B cell (primary cell): ENCODE data around the gene PTGR1. TPM values are rescaled to one million over a fixed set of nuclear protein-coding genes. Genes with fewer than 3 reads are reported as not detected.
A peak's percentile ranks its signal among the peaks of the same experiment; 100 is the strongest.

Experiments
- ATAC-seq: fragments of 200-7000 bp; cut with Tn5 transposase; one replicate; pipeline ENCODE4 v1.10.0; 2021; ENCODE audit warnings: low read depth, mild to moderate bottlenecking, moderate number of reproducible peaks, moderate library complexity
- CTCF ChIA-PET: fragments of 350-600 bp; sonication (Branson Sonifier 250); formaldehyde crosslinking; loops from one replicate; lab custom pipeline; 2021; ENCODE audit warnings: antibody characterized with exemption, inconsistent platforms; lab: Charles Lee
- POLR2A ChIA-PET: fragments of 350-600 bp; sonication (Branson Sonifier 250); formaldehyde crosslinking; loops from one replicate; lab custom pipeline; 2021; ENCODE audit warnings: antibody characterized with exemption; lab: Charles Lee
- DNase-seq: peaks from one replicate; pipeline ENCODE4 v3.0.0; 2013
- H2AFZ ChIP-seq: 2 replicates; pipeline ENCODE4 v1.6.1; 2012; ENCODE audit warnings: mild to moderate bottlenecking, low read depth, low read length; ENCODE audit not compliant: insufficient read depth, poor library complexity, severe bottlenecking
- H3K27ac ChIP-seq, 2 donors: 1 replicate in 1 of 2; 2 replicates in 1 of 2; pipeline ENCODE4 v1.5.1; 2012 to 2013; ENCODE audit warnings: low read length in 2 of 2, mild to moderate bottlenecking in 2 of 2, moderate library complexity in 1 of 2
- H3K27me3 ChIP-seq, 4 experiments: fragments of 200-600 bp in 1 of 4; sonication (generic) in 1 of 4; replicated peaks in 1 of 4; 1 replicate in 2 of 4; 2 replicates in 2 of 4; pipeline versions ENCODE4 v1.6.1 to v1.7.0; 2013 to 2016; ENCODE audit warnings: low read length in 3 of 4, mild to moderate bottlenecking in 2 of 4, mixed read lengths in 1 of 4, moderate library complexity in 1 of 4; ENCODE audit not compliant: insufficient read depth in 4 of 4, control insufficient read depth in 3 of 4; ENCODE audit errors: control extremely low read depth in 1 of 4
- H3K36me3 ChIP-seq, 2 experiments: replicated peaks in 1 of 2; 1 replicate in 1 of 2; 2 replicates in 1 of 2; pipeline versions ENCODE4 v1.6.1 to v1.7.1; 2013; ENCODE audit warnings: low read length in 1 of 2; ENCODE audit not compliant: insufficient read depth in 2 of 2, control insufficient read depth in 1 of 2; ENCODE audit errors: control extremely low read depth in 1 of 2, extremely low read depth in 1 of 2
- H3K4me1 ChIP-seq, 2 donors: fragments of 200-600 bp in 1 of 2; sonication (generic) in 1 of 2; 1 replicate in 1 of 2; 2 replicates in 1 of 2; pipeline versions ENCODE4 v1.5.1 to v1.6.1; 2013 to 2017; ENCODE audit warnings: low read length in 2 of 2; ENCODE audit not compliant: control insufficient read depth in 2 of 2, insufficient read depth in 2 of 2
- H3K4me2 ChIP-seq: replicated peaks from 2 replicates; pipeline ENCODE3; 2012; ENCODE audit warnings: mild to moderate bottlenecking, low read depth, low read length; ENCODE audit not compliant: poor library complexity, severe bottlenecking
- H3K4me3 ChIP-seq, 5 experiments: fragments of 200-600 bp in 1 of 5; sonication (generic) in 1 of 5; 1 replicate in 3 of 5; 2 replicates in 2 of 5; pipeline versions ENCODE4 v1.5.1 to v1.7.0; 2011 to 2016; ENCODE audit warnings: low read length in 4 of 5, mild to moderate bottlenecking in 4 of 5, low read depth in 2 of 5, control low read depth in 1 of 5, moderate library complexity in 1 of 5; ENCODE audit not compliant: insufficient read depth in 1 of 5; ENCODE audit errors: control extremely low read depth in 1 of 5, extremely low read depth in 1 of 5
- H3K79me2 ChIP-seq: fragments of 200-600 bp; sonication (generic); one replicate; pipeline ENCODE4 v1.6.0; 2016; ENCODE audit warnings: low read length; ENCODE audit not compliant: control insufficient read depth, insufficient read depth
- H3K9ac ChIP-seq: fragments of 200-600 bp; sonication (generic); 2 replicates; pipeline ENCODE4 v1.6.1; 2017; ENCODE audit warnings: mild to moderate bottlenecking, low read length, moderate library complexity
- H3K9me3 ChIP-seq, 3 donors: one replicate each; pipeline versions ENCODE4 v1.6.1 to v1.7.1; 2013; ENCODE audit warnings: low read length in 2 of 3; ENCODE audit not compliant: control insufficient read depth in 2 of 3, insufficient read depth in 1 of 3; ENCODE audit errors: control extremely low read depth in 1 of 3
- H4K20me1 ChIP-seq: 2 replicates; pipeline ENCODE4 v1.6.0; 2012; ENCODE audit warnings: mild to moderate bottlenecking, low read length; ENCODE audit not compliant: insufficient read depth, control insufficient read depth, poor library complexity, severe bottlenecking
- H3K27ac Mint-ChIP-seq: one replicate; pipeline ENCODE4 v1.8.0; 2021; ENCODE audit warnings: mixed read lengths
- H3K27me3 Mint-ChIP-seq: one replicate; pipeline ENCODE4 v1.8.0; 2021; ENCODE audit warnings: mixed read lengths
- H3K4me1 Mint-ChIP-seq: one replicate; pipeline ENCODE4 v1.8.0; 2021; ENCODE audit warnings: mixed read lengths
- H3K4me3 Mint-ChIP-seq: one replicate; pipeline ENCODE4 v1.8.0; 2021; ENCODE audit warnings: mixed read lengths
- H3K9me3 Mint-ChIP-seq: one replicate; pipeline ENCODE4 v1.8.0; 2022; ENCODE audit warnings: mixed read lengths; ENCODE audit not compliant: insufficient read depth
- EZH2 ChIP-seq: IDR thresholded peaks from 2 replicates; pipeline ENCODE4 v1.6.1; 2012; ENCODE audit warnings: borderline replicate concordance, low read depth, mild to moderate bottlenecking, moderate library complexity, low read length; ENCODE audit not compliant: insufficient read depth, poor library complexity, severe bottlenecking
- WGBS: methylation state at CpG from one replicate; pipeline ENCODE4 v1.1.5; 2013; ENCODE audit warnings: missing lambda C conversion rate; ENCODE audit not compliant: insufficient coverage; 5-methylcytosine and 5-hydroxymethylcytosine counted together
- intact Hi-C: fragments of 100-400 bp; cut with micrococcal nuclease; formaldehyde crosslinking; loops from one replicate; pipeline ENCODE4 v1.10.0; 2022
- polyA plus RNA-seq: library from polyadenylated mRNA; depleted of rRNA; stranded (reverse); fragments of >200 nt; gene quantifications from 2 replicates; pipeline ENCODE4 v1.2.3, GENCODE V29; 2012
- total RNA-seq, 2 donors: library from RNA; stranded (reverse); fragments of 120-200 nt in 1 of 2; gene quantifications; 1 replicate in 1 of 2; 2 replicates in 1 of 2; pipeline versions ENCODE4 v1.2.3 to v1.2.4, GENCODE V29; 2013 to 2022
- TF ChIP-seq, protein P1 (sequence below): fragments of 200-600 bp; IDR thresholded peaks from one replicate; pipeline ENCODE4 v1.8.0; 2022; ENCODE audit warnings: antibody characterized with exemption, mild to moderate bottlenecking

PTGR1 gene
- total and polyA plus RNA-seq, 2 donors (not counting 1 experiment from before 2014, with no cell fraction given): not detected

DNA sequence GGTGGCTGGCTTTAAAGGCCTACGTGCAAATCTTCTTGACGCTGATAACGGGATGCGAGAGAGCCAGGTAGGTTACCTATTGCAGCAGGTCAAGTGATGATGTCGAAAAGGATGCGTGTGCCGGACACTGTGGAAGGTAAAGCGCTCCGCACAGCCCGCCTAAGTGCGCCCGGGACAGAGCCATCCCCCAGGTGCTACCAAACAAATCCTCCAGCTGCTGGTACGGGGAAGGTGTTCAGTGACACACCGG, 31.4 kb upstream of the PTGR1 start:
- ATAC-seq: no peak
- intact Hi-C loops: loop anchor here (1.0 to 10.0 kb wide), 7 partner anchors 30 to 1774 kb away; partner anchors contain the start of genes ALAD, CDC26, GNG10 and INIP
- Histone ChIP-seq H3K36me3 (no peaks in the 10 kb centered on the region), H3K4me2 (peak overlapping the region; percentile 82), H3K9ac (peak overlapping the region; percentile 87), H3K27ac (peak overlapping the region in 1 of 2 donors; percentile 57), H3K4me1 (peaks cover 15 to 17% of the 10 kb centered on the region in 2 donors), H3K9me3 (no peaks in the 10 kb centered on the region), H3K27me3 (no peaks in the 10 kb centered on the region), H4K20me1 (no peaks in the 10 kb centered on the region), H3K4me3 (peak overlapping the region; percentile 65 to 92 (median 85)), H2AFZ (peak overlapping the region; percentile 95), H3K79me2 (peaks cover 39% of the 10 kb centered on the region)
- 0% methylated on average over 14 of the region's 14 CpGs for WGBS
- no peak for DNase-seq
- ChIA-PET POLR2A (interaction anchor here (1.1 to 1.3 kb wide), 3 partner anchors 31 to 749 kb away, joined by 5 to 6 read pairs (median 6); partner anchors contain the start of genes HSDL2 and PTBP3), CTCF (interaction anchor here (1.0 to 1.6 kb wide), 2 partner anchors 9 to 33 kb away, joined by 4 to 10 read pairs; no protein-coding TSS in a partner anchor)
- H3K27ac Mint-ChIP-seq: peak overlapping the region; percentile 93
- H3K4me1 Mint-ChIP-seq: peaks cover 39% of the 10 kb centered on the region
- TF ChIP-seq, protein P1, sequence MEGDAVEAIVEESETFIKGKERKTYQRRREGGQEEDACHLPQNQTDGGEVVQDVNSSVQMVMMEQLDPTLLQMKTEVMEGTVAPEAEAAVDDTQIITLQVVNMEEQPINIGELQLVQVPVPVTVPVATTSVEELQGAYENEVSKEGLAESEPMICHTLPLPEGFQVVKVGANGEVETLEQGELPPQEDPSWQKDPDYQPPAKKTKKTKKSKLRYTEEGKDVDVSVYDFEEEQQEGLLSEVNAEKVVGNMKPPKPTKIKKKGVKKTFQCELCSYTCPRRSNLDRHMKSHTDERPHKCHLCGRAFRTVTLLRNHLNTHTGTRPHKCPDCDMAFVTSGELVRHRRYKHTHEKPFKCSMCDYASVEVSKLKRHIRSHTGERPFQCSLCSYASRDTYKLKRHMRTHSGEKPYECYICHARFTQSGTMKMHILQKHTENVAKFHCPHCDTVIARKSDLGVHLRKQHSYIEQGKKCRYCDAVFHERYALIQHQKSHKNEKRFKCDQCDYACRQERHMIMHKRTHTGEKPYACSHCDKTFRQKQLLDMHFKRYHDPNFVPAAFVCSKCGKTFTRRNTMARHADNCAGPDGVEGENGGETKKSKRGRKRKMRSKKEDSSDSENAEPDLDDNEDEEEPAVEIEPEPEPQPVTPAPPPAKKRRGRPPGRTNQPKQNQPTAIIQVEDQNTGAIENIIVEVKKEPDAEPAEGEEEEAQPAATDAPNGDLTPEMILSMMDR: no peak
- no peak for TF ChIP-seq EZH2
- H3K4me3 Mint-ChIP-seq: peak overlapping the region; percentile 98
- peaks cover under 1% of the 10 kb centered on the region for H3K27me3 Mint-ChIP-seq
- no peaks in the 10 kb centered on the region for H3K9me3 Mint-ChIP-seq

DNA sequence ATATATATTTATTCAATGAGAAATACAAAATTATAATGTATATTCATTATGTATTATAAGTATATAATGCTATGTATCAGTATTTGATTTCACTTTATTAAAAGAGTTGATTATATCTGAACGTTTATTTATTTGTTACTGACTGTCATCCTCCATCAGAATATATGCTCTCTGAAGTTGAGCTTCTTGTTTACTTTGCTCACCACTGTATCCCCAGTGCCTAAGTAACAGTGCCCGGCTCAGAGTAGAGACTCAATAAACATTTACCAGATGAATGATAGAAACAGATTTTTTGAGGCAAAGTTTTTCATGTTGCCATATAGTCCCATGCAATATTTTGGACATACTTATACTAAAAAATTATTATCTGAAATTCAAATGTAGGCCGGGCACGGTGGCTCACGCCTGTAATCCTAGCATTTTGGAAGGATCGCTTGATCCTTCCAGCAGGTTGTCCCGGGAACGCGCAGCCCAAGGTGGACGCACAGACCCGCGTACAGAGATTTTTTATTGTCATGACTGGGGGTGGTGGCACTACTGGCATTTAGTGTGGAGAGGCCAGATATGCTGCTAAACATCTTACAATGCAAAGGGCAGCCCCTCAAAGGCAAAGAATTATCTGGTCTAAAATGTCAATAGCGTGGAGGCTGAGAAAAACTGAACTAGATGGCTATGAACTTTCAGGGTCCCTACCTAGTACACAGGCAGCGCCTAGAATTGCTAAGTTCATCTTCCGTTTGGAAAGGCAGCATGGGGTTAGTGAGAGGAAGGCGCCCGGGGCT, 30.9 kb upstream of the PTGR1 start:
- DNase-seq (no peak), ATAC-seq (peak; percentile 24)
- Mint-ChIP-seq H3K27me3 (peaks cover 5% of the 10 kb centered on the region), H3K27ac (peak overlapping the region; percentile 93), H3K4me3 (peak overlapping the region; percentile 98), H3K4me1 (peaks cover 36% of the 10 kb centered on the region), H3K9me3 (no peaks in the 10 kb centered on the region)
- Histone ChIP-seq H2AFZ (peak overlapping the region; percentile 95), H3K9ac (peak overlapping the region; percentile 87), H3K4me3 (peak overlapping the region; percentile 65 to 92 (median 85)), H3K36me3 (no peaks in the 10 kb centered on the region), H4K20me1 (no peaks in the 10 kb centered on the region), H3K9me3 (no peaks in the 10 kb centered on the region), H3K4me1 (peaks cover 15 to 17% of the 10 kb centered on the region in 2 donors), H3K4me2 (peak overlapping the region; percentile 82), H3K79me2 (peaks cover 34% of the 10 kb centered on the region), H3K27ac (peak overlapping the region in 1 of 2 donors; percentile 57), H3K27me3 (no peaks in the 10 kb centered on the region)
- intact Hi-C loops: loop anchor here (2.0 to 10.0 kb wide), 4 partner anchors 1088 to 1774 kb away; partner anchors contain the start of genes ALAD, CDC26, INIP and PRPF4
- 0% methylated on average over 5 of the region's 17 CpGs for WGBS
- ChIA-PET POLR2A (interaction anchor here (1.2 to 1.3 kb wide), 2 partner anchors 32 to 703 kb away, joined by 6 read pairs; partner anchors contain the start of gene PTBP3), CTCF (interaction anchor here (1.0 to 1.6 kb wide), 2 partner anchors 9 to 32 kb away, joined by 4 to 10 read pairs; no protein-coding TSS in a partner anchor)
- no peak for TF ChIP-seq EZH2
- TF ChIP-seq, protein P1: no peak
